Stomach (tissue), 9 donors: ENCODE results near the gene BCOR. TPM values are rescaled to one million over a fixed set of nuclear protein-coding genes. Genes with fewer than 3 reads are reported as not detected.

ENCODE experiments used
- DNase-seq, 2 donors: peaks; one replicate each; pipeline versions ENCODE4 v3.0.0 to v3.0.0-alpha.2; 2013 to 2019
- H3K27ac ChIP-seq, 5 donors: fragments of 200-600 bp in 4 of 5; sonication (generic) in 4 of 5; one replicate each; pipeline ENCODE4 v1.5.1; 2013 to 2019; ENCODE audit warnings: mild to moderate bottlenecking in 1 of 5, moderate library complexity in 1 of 5
- H3K27me3 ChIP-seq, 3 donors: fragments of 200-600 bp; sonication (generic); one replicate each; pipeline ENCODE4 v1.5.1; 2017 to 2019; ENCODE audit warnings: mixed run types in 1 of 3
- H3K36me3 ChIP-seq, 4 donors: fragments of 200-600 bp; sonication (generic); 1 replicate in 3 of 4; 2 replicates in 1 of 4; pipeline ENCODE4 v1.5.1; 2016 to 2019
- H3K4me1 ChIP-seq, 4 donors: fragments of 200-600 bp; sonication (generic); one replicate each; pipeline ENCODE4 v1.5.1; 2016 to 2019
- H3K4me3 ChIP-seq, 4 donors: fragments of 200-600 bp; sonication (generic) in 3 of 4; one replicate each; pipeline ENCODE4 v1.5.1; 2016 to 2019; ENCODE audit warnings: mild to moderate bottlenecking in 1 of 4
- H3K9me3 ChIP-seq, 4 donors: fragments of 200-600 bp; sonication (generic); one replicate each; pipeline ENCODE4 v1.5.1; 2016 to 2019
- CTCF ChIP-seq, 7 experiments: fragments of 450-650 bp in 4 of 7; fragments of 200-600 bp in 3 of 7; sonication (generic) in 3 of 7; IDR thresholded peaks; one replicate each; pipeline ENCODE4 v1.5.1; 2016 to 2019; ENCODE audit warnings: antibody characterized with exemption in 7 of 7, control low read depth in 2 of 7, mild to moderate bottlenecking in 1 of 7
- EP300 ChIP-seq: sonication (generic); formaldehyde crosslinking; IDR thresholded peaks from one replicate; pipeline ENCODE4 v1.6.1; 2017; ENCODE audit warnings: antibody characterized with exemption
- POLR2A ChIP-seq, 4 donors: fragments of 450-650 bp; IDR thresholded peaks; one replicate each; pipeline ENCODE4 v1.6.1; 2016; ENCODE audit warnings: antibody characterized with exemption in 4 of 4, control low read depth in 2 of 4, mild to moderate bottlenecking in 1 of 4, moderate library complexity in 1 of 4
- POLR2AphosphoS5 ChIP-seq, 3 donors: sonication (generic); formaldehyde crosslinking; IDR thresholded peaks; one replicate each; pipeline ENCODE4 v1.6.1; 2016; ENCODE audit warnings: antibody characterized with exemption in 3 of 3
- WGBS, 5 donors: extraction: QIAGEN DNeasy Blood & Tissue Kit in 3 of 5; methylation state at CpG; one replicate each; pipeline versions ENCODE4 v1.1.5 to v1.1.7; 2013 to 2018; 5-methylcytosine and 5-hydroxymethylcytosine counted together
- intact Hi-C: fragments of 100-400 bp; cut with DNase I; formaldehyde crosslinking; loops from one replicate; pipeline ENCODE4 v1.15.1; 2023; ENCODE audit warnings: low total_unique reads
- polyA plus RNA-seq, 3 donors: library from polyadenylated mRNA; stranded (reverse); fragments of 200-250 nt; gene quantifications; one replicate each; pipeline ENCODE4 v1.2.3, GENCODE V29; 2013
- total RNA-seq, 5 donors: library from RNA; depleted of rRNA; stranded (reverse); fragments of >200 nt; gene quantifications; one replicate each; pipeline versions ENCODE4 v1.1.0 to v1.2.3, GENCODE V29; 2014 to 2016
- donor health status: healthy with polysubstance abuse.
- donor health status: Bipolar disorder and iron deficiency.
- donor health status: healthy.

BCOR gene
- total and polyA plus RNA-seq, 8 donors: 4.4 to 45.5 (median 19.2) TPM

- no peak for TF ChIP-seq POLR2A (IDR thresholded peaks at IDR 0.05)
- no peak for TF ChIP-seq POLR2AphosphoS5 (IDR thresholded peaks at IDR 0.05)
- no peak for TF ChIP-seq CTCF (IDR thresholded peaks at IDR 0.05)
- no peak for TF ChIP-seq EP300
- peaks cover 0 to 63% (median 11%) of the 10 kb centered on the region in 3 donors for H3K27me3 ChIP-seq
- no peaks in the 10 kb centered on the region for H3K36me3 ChIP-seq
- 0 to 11% (median 0%) methylated on average over 4 to 36 of the region's 42 CpGs; no CpG with 5 or more reads in 1 of the 5 donors for WGBS, 5 donors
- peaks cover 0 to 24% (median 0%) of the 10 kb centered on the region in 4 donors for H3K9me3 ChIP-seq
- DNase-seq: peak in 1 of 2 donors; percentile 67
- H3K4me1 ChIP-seq: peaks cover 9 to 83% (median 39%) of the 10 kb centered on the region in 4 donors
- intact Hi-C loops: loop anchor here (10.0 kb wide), 1 partner anchor 58 kb away; no protein-coding TSS in a partner anchor
- H3K4me3 ChIP-seq: peak overlapping the region; percentile 63 to 75 (median 70)
- H3K27ac ChIP-seq: peak overlapping the region; percentile 88 to 95 (median 93)
Observed at GRCh38 chrX:40097141-40097503, 636 bp downstream of the BCOR start.

- DNase-seq: peak in 1 of 2 donors; percentile 80
- 0 to 8% (median 1%) methylated on average over 39 to 65 of the region's 66 CpGs for WGBS, 5 donors
- Histone ChIP-seq H3K27me3 (peaks cover 0 to 63% (median 11%) of the 10 kb centered on the region in 3 donors), H3K4me1 (peaks cover 9 to 89% (median 45%) of the 10 kb centered on the region in 4 donors), H3K9me3 (peaks cover 0 to 24% (median 0%) of the 10 kb centered on the region in 4 donors), H3K27ac (peak overlapping the region; percentile 88 to 95 (median 93)), H3K4me3 (peak overlapping the region; percentile 63 to 75 (median 70)), H3K36me3 (no peaks in the 10 kb centered on the region)
- TF ChIP-seq POLR2A (IDR thresholded peaks at IDR 0.05): no peak
- no peak for TF ChIP-seq POLR2AphosphoS5 (IDR thresholded peaks at IDR 0.05)
- TF ChIP-seq CTCF (IDR thresholded peaks at IDR 0.05): no peak
- TF ChIP-seq EP300: no peak
- intact Hi-C loops: loop anchor here (10.0 kb wide), 1 partner anchor 58 kb away; no protein-coding TSS in a partner anchor
Observed at GRCh38 chrX:40096395-40097091, 1.2 kb downstream of the BCOR start.

- peaks cover 0 to 70% (median 11%) of the 10 kb centered on the region in 3 donors for H3K27me3 ChIP-seq
- 1 to 7% (median 1%) methylated on average over 34 to 77 of the region's 80 CpGs for WGBS, 5 donors
- H3K4me1 ChIP-seq: peaks cover 9 to 96% (median 52%) of the 10 kb centered on the region in 4 donors
- intact Hi-C loops: loop anchor here (10.0 kb wide), 1 partner anchor 59 kb away; no protein-coding TSS in a partner anchor
- DNase-seq: peak in 1 of 2 donors; percentile 58
- peaks cover 0 to 24% (median 0%) of the 10 kb centered on the region in 4 donors for H3K9me3 ChIP-seq
- H3K4me3 ChIP-seq: peak overlapping the region; percentile 63 to 75 (median 70)
- peak overlapping the region; percentile 88 to 95 (median 93) for H3K27ac ChIP-seq
- TF ChIP-seq CTCF (IDR thresholded peaks at IDR 0.05) (no peak), POLR2AphosphoS5 (IDR thresholded peaks at IDR 0.05) (no peak), EP300 (no peak), POLR2A (IDR thresholded peaks at IDR 0.05) (no peak)
- no peaks in the 10 kb centered on the region for H3K36me3 ChIP-seq
Observed at GRCh38 chrX:40095583-40096394, 2.0 kb downstream of the BCOR start.
